HCT116 (cell line): ENCODE measurements around the gene AGAP1. TPM values are rescaled to one million over a fixed set of nuclear protein-coding genes. Genes with fewer than 3 reads are reported as not detected.

Experiments
- ATAC-seq: fragments of 200-7000 bp; cut with Tn5 transposase; 2 replicates; pipeline ENCODE4 v1.9.1; 2020; ENCODE audit warnings: mild to moderate bottlenecking, moderate library complexity
- BruUV-seq: library from RNA; stranded (reverse); fragments of 400-500 nt; replicated peaks from 2 replicates; lab custom pipeline; 2021; lab: Mats Ljungman, UMichigan
- CTCF ChIA-PET: fragments of 300-600 bp; sonication (Branson Sonifier 250); formaldehyde crosslinking; loops from one replicate; lab custom pipeline; 2021; ENCODE audit warnings: antibody characterized with exemption; lab: Charles Lee
- POLR2A ChIA-PET: fragments of 300-600, 350-600 bp; sonication (Branson Sonifier 250); formaldehyde crosslinking; loops from one replicate; lab custom pipeline; 2021; ENCODE audit warnings: antibody characterized with exemption; lab: Charles Lee
- RAD21 ChIA-PET, 2 experiments: fragments of 300-600 bp; sonication (Branson Sonifier 250); formaldehyde crosslinking; loops; one replicate each; lab custom pipeline; 2023; ENCODE audit warnings: low total read pairs in 2 of 2; ENCODE audit not compliant: uncharacterized antibody in 2 of 2, unreplicated experiment in 2 of 2, low non-redundant PET in 1 of 2; lab: Charles Lee
- DNase-seq: peaks from one replicate; pipeline ENCODE4 v3.0.0-alpha.2; 2010; ENCODE audit warnings: low read depth, low spot score
- H2AFZ ChIP-seq: fragments of 200-600 bp; shearing (Covaris generic), sonication (generic); 2 replicates; pipeline ENCODE4 v1.6.1; 2017; ENCODE audit warnings: low read depth, mixed run types, mixed read lengths, antibody characterized with exemption, low read length; ENCODE audit not compliant: poor library complexity, severe bottlenecking
- H3K27ac ChIP-seq: 2 replicates; pipeline ENCODE4 v1.5.1; 2012; ENCODE audit warnings: low read depth, low read length
- H3K27me3 ChIP-seq: fragments of 200-600 bp; sonication (generic); 2 replicates; pipeline ENCODE4 v1.6.1; 2016; ENCODE audit warnings: mixed run types, low read length, mixed read lengths; ENCODE audit not compliant: insufficient read depth
- H3K36me3 ChIP-seq, 2 experiments: fragments of 200-500 bp in 1 of 2; fragments of 200-600 bp in 1 of 2; sonication (Bioruptor generic) in 1 of 2; sonication (generic) in 1 of 2; 2 replicates each; pipeline versions ENCODE4 v1.5.1 to v1.6.1; 2014 to 2016; ENCODE audit warnings: low read length in 2 of 2, inconsistent platforms in 1 of 2, mixed read lengths in 1 of 2, mixed run types in 1 of 2; ENCODE audit not compliant: insufficient read depth in 2 of 2, control insufficient read depth in 1 of 2
- H3K4me1 ChIP-seq, 2 experiments: fragments of 200-600 bp in 1 of 2; sonication (generic) in 1 of 2; 2 replicates each; pipeline versions ENCODE4 v1.5.1 to v1.6.1; 2012 to 2017; ENCODE audit warnings: low read length in 2 of 2, inconsistent platforms in 1 of 2, mild to moderate bottlenecking in 1 of 2, mixed read lengths in 1 of 2, mixed run types in 1 of 2, moderate library complexity in 1 of 2; ENCODE audit not compliant: insufficient read depth in 2 of 2, control insufficient read depth in 1 of 2
- H3K4me2 ChIP-seq: fragments of 200-600 bp; sonication (generic); 2 replicates; pipeline ENCODE4 v1.6.1; 2017; ENCODE audit warnings: mixed run types, low read length, mixed read lengths
- H3K4me3 ChIP-seq, 2 experiments: fragments of 200-600 bp in 1 of 2; sonication (generic) in 1 of 2; replicated peaks in 1 of 2; 2 replicates each; pipeline ENCODE4 v1.5.1; 2011 to 2016; ENCODE audit warnings: low read length in 2 of 2, control low read depth in 1 of 2, low read depth in 1 of 2, mild to moderate bottlenecking in 1 of 2, mixed read lengths in 1 of 2, mixed run types in 1 of 2
- H3K79me2 ChIP-seq: fragments of 200-600 bp; sonication (generic); 2 replicates; pipeline ENCODE4 v1.6.1; 2017; ENCODE audit warnings: mild to moderate bottlenecking, mixed run types, low read length, moderate library complexity, mixed read lengths; ENCODE audit not compliant: insufficient read depth
- H3K9ac ChIP-seq: fragments of 200-600 bp; sonication (generic); 2 replicates; pipeline ENCODE4 v1.6.1; 2016; ENCODE audit warnings: low read length, mixed read lengths
- H3K9me2 ChIP-seq: fragments of 200-600 bp; sonication (generic), shearing (Covaris generic); 2 replicates; pipeline ENCODE4 v1.6.1; 2017; ENCODE audit warnings: mixed run types, mild to moderate bottlenecking, moderate library complexity; ENCODE audit not compliant: insufficient read depth
- H3K9me3 ChIP-seq, 2 experiments: fragments of 200-500 bp in 1 of 2; fragments of 200-600 bp in 1 of 2; sonication (Bioruptor generic) in 1 of 2; sonication (generic) in 1 of 2; 2 replicates each; pipeline ENCODE4 v1.6.1; 2014 to 2017; ENCODE audit warnings: low read length in 2 of 2, mixed read lengths in 2 of 2, inconsistent platforms in 1 of 2, low read depth in 1 of 2, mild to moderate bottlenecking in 1 of 2, mixed run types in 1 of 2, moderate library complexity in 1 of 2; ENCODE audit not compliant: control insufficient read depth in 1 of 2, insufficient read depth in 1 of 2
- H4K20me1 ChIP-seq: fragments of 200-600 bp; sonication (generic), shearing (Covaris generic); 2 replicates; pipeline ENCODE4 v1.6.1; 2017; ENCODE audit warnings: mixed run types, mild to moderate bottlenecking, moderate library complexity; ENCODE audit not compliant: insufficient read depth
- ATF3 ChIP-seq: IDR thresholded peaks from 2 replicates; pipeline ENCODE4 v1.6.1; 2012
- CEBPB ChIP-seq: IDR thresholded peaks from 2 replicates; pipeline ENCODE4 v1.6.1; 2012; ENCODE audit warnings: low read depth
- CTCF ChIP-seq, 3 experiments: fragments of 200-600 bp in 1 of 3; sonication (generic) in 1 of 3; IDR thresholded peaks in 2 of 3; conservative IDR thresholded peaks in 1 of 3; 2 replicates each; pipeline ENCODE4 v1.5.1; 2012 to 2017; ENCODE audit warnings: low read depth in 2 of 3, low read length in 2 of 3, antibody characterized with exemption in 1 of 3, borderline replicate concordance in 1 of 3, control low read depth in 1 of 3, mild to moderate bottlenecking in 1 of 3, mixed read lengths in 1 of 3, mixed run types in 1 of 3, moderate library complexity in 1 of 3; ENCODE audit not compliant: insufficient read depth in 1 of 3
- ELF1 ChIP-seq: IDR thresholded peaks from 2 replicates; pipeline ENCODE4 v1.6.1; 2012; ENCODE audit warnings: low read depth, borderline replicate concordance
- EZH2 ChIP-seq: fragments of 200-600 bp; sonication (generic); IDR thresholded peaks from 2 replicates; pipeline ENCODE4 v1.6.1; 2017; ENCODE audit warnings: antibody characterized with exemption, mixed run types
- EZH2phosphoT487 ChIP-seq: fragments of 200-600 bp; IDR thresholded peaks from 2 replicates; pipeline ENCODE4 v1.6.1; 2018; ENCODE audit warnings: antibody characterized with exemption, borderline replicate concordance
- JUND ChIP-seq: IDR thresholded peaks from 2 replicates; pipeline ENCODE4 v1.6.1; 2012
- MAX ChIP-seq: IDR thresholded peaks from 2 replicates; pipeline ENCODE4 v1.6.1; 2012
- POLR2A ChIP-seq: IDR thresholded peaks from 2 replicates; pipeline ENCODE4 v1.7.0; 2011; ENCODE audit warnings: borderline replicate concordance; ENCODE audit not compliant: insufficient read depth, insufficient read length; ENCODE audit errors: extremely low read depth
- RAD21 ChIP-seq: IDR thresholded peaks from 2 replicates; pipeline ENCODE4 v1.6.1; 2012; ENCODE audit warnings: low read depth, mild to moderate bottlenecking
- REST ChIP-seq: IDR thresholded peaks from 2 replicates; pipeline ENCODE4 v1.6.1; 2012; ENCODE audit warnings: low read depth
- SIN3A ChIP-seq: IDR thresholded peaks from 2 replicates; pipeline ENCODE4 v1.6.1; 2012; ENCODE audit warnings: low read depth
- SP1 ChIP-seq: IDR thresholded peaks from 2 replicates; pipeline ENCODE4 v1.6.1; 2012; ENCODE audit warnings: low read depth
- SRF ChIP-seq: IDR thresholded peaks from 2 replicates; pipeline ENCODE4 v1.6.1; 2012; ENCODE audit warnings: low read depth
- TCF7L2 ChIP-seq: IDR thresholded peaks from 2 replicates; pipeline ENCODE4 v1.7.0; 2011; ENCODE audit warnings: borderline replicate concordance, inconsistent platforms; ENCODE audit not compliant: insufficient read depth, insufficient read length; ENCODE audit errors: extremely low read depth
- YY1 ChIP-seq: IDR thresholded peaks from 2 replicates; pipeline ENCODE4 v1.6.1; 2011; ENCODE audit warnings: low read length, low read depth, moderate library complexity, mild to moderate bottlenecking; ENCODE audit not compliant: insufficient replicate concordance; ENCODE audit errors: extremely low read depth
- ZBTB33 ChIP-seq: IDR thresholded peaks from 2 replicates; pipeline ENCODE4 v1.6.1; 2011; ENCODE audit warnings: mild to moderate bottlenecking, low read length, moderate library complexity; ENCODE audit not compliant: insufficient replicate concordance; ENCODE audit errors: extremely low read depth
- ZNF274 ChIP-seq: fragments of 200-500 bp; sonication (Bioruptor generic); IDR thresholded peaks from 2 replicates; pipeline ENCODE4 v1.6.1; 2014; ENCODE audit warnings: mild to moderate bottlenecking, low read depth, low read length, inconsistent platforms
- intact Hi-C: fragments of 100-400 bp; cut with micrococcal nuclease; formaldehyde crosslinking; loops from 2 replicates; pipeline ENCODE4 v1.10.0; 2022
- total RNA-seq: library from RNA; stranded (reverse); gene quantifications from one replicate; pipeline ENCODE4 v1.2.1, GENCODE V29; 2021; ENCODE audit not compliant: unreplicated experiment

Gene AGAP1
- total RNA-seq, 1 experiment from 2014 or later: 43.8 TPM

- TF ChIP-seq ZBTB33 (no peak), ATF3 (no peak), SP1 (no peak), EZH2 (no peak), EZH2phosphoT487 (no peak), SIN3A (no peak), YY1 (no peak), MAX (no peak), POLR2A (no peak)
Observed at GRCh38 chr2:236157366-236157765, 663.5 kb downstream of the AGAP1 start (continued).

- no peak overlapping the region for H2AFZ ChIP-seq
- no peak overlapping the region for H3K27ac ChIP-seq
- H3K4me1 ChIP-seq: no peaks in the 10 kb centered on the region
- no peaks in the 10 kb centered on the region for H3K79me2 ChIP-seq
- intact Hi-C loops: no loop called here
- H3K4me3 ChIP-seq: no peak overlapping the region
- TF ChIP-seq SRF (no peak), ZNF274 (no peak), JUND (no peak), SIN3A (no peak), REST (no peak), YY1 (no peak), CTCF (IDR thresholded peaks at IDR 0.05 in 2 of 3, conservative IDR thresholded peaks at IDR 0.05 in 1 of 3; ENCODE audit: borderline replicate concordance in 1 of 3, insufficient read depth in 1 of 3, low read depth in 2 of 3, low read length in 2 of 3) (no peak), RAD21 (no peak), ELF1 (no peak), TCF7L2 (no peak), CEBPB (no peak)
- TF ChIP-seq, all 23 proteins: peak for 0
- DNase-seq (no peak), ATAC-seq (no peak)
- H3K27me3 ChIP-seq: no peaks in the 10 kb centered on the region
- H3K9me3 ChIP-seq: no peaks in the 10 kb centered on the region
- POLR2A ChIA-PET: no interaction called here
- H4K20me1 ChIP-seq: no peaks in the 10 kb centered on the region
- CTCF ChIA-PET: no interaction called here
- H3K4me2 ChIP-seq: no peak overlapping the region
- RAD21 ChIA-PET: no interaction called here
- no peaks in the 10 kb centered on the region for H3K36me3 ChIP-seq
- H3K9ac ChIP-seq: no peak overlapping the region
- no TSS peak for BruUV-seq
- no peaks in the 10 kb centered on the region for H3K9me2 ChIP-seq
Observed at GRCh38 chr2:236157815-236158498, 664.1 kb downstream of the AGAP1 start.
